ENCODE measurements around the gene TNFRSF8. TPM values are rescaled to one million over a fixed set of nuclear protein-coding genes. Genes with fewer than 3 reads are reported as not detected.

TNFRSF8 gene
- total RNA-seq, 1 experiment from 2014 or later, result 2.9 TPM

GRCh38 chr1:12019858-12020509 lies 43.1 kb upstream of the TNFRSF8 start:
- Histone ChIP-seq H3K14ac (ENCODE audit: insufficient read depth, low read length) (no peak overlapping the region), H2AFZ (ENCODE audit: low read length) (no peak overlapping the region), H3K4me1 (ENCODE audit: insufficient read depth, low read length) (no peaks in the 10 kb centered on the region), H3K4ac (ENCODE audit: low read depth, low read length) (no peak overlapping the region), H4K91ac (ENCODE audit: insufficient read length, low read depth, low read length) (no peak overlapping the region), H3K23ac (ENCODE audit: insufficient read length, low read depth, low read length) (no peak overlapping the region), H3K9me3 (ENCODE audit: control insufficient read depth, low read depth, low read length) (no peaks in the 10 kb centered on the region), H2BK120ac (ENCODE audit: low read depth, low read length, poor library complexity, severe bottlenecking) (no peak overlapping the region), H2AK5ac (ENCODE audit: insufficient read length, low read length) (no peak overlapping the region), H4K5ac (ENCODE audit: insufficient read length, low read depth, low read length) (no peak overlapping the region), H3K79me2 (ENCODE audit: insufficient read depth, low read length) (peaks cover 5% of the 10 kb centered on the region; the same call in 1 of the 2 replicates), H3T11ph (ENCODE audit: low read length) (no peak overlapping the region), H3K18ac (ENCODE audit: insufficient read length, low read depth, low read length) (peak overlapping the region; percentile 54), H2BK12ac (ENCODE audit: insufficient read length, low read depth, low read length) (no peak overlapping the region), H3K23me2 (ENCODE audit: insufficient read length, low read depth, low read length, poor library complexity, severe bottlenecking) (peaks cover 5% of the 10 kb centered on the region), H2BK20ac (ENCODE audit: low read depth, low read length, poor library complexity, severe bottlenecking) (no peak overlapping the region), H4K8ac (replicated peaks; ENCODE audit: insufficient read length, low read depth, low read length) (no peak overlapping the region), H2BK5ac (ENCODE audit: insufficient read length, low read length) (no peak overlapping the region), H3K4me2 (ENCODE audit: insufficient read depth, insufficient read length, low read length) (peak overlapping the region; percentile 75), H3K56ac (ENCODE audit: insufficient read length, low read depth, low read length) (no peak overlapping the region), H4K20me1 (ENCODE audit: control insufficient read depth, insufficient read depth, insufficient read length) (no peaks in the 10 kb centered on the region), H3K27ac (ENCODE audit: insufficient read length, low read depth, low read length) (no peak overlapping the region), H3K27me3 (ENCODE audit: insufficient read depth, low read length) (no peaks in the 10 kb centered on the region), H3K9ac (ENCODE audit: extremely low read depth, insufficient read length, low read length) (peak overlapping the region; percentile 32), H2BK15ac (ENCODE audit: low read depth, low read length) (no peak overlapping the region), H3K79me1 (ENCODE audit: insufficient read depth, low read depth, low read length, poor library complexity, severe bottlenecking) (peaks cover 6% of the 10 kb centered on the region)
- Mint-ChIP-seq H3K4me3 (peak overlapping the region; percentile 86 to 91), H3K36me3 (ENCODE audit: insufficient read depth in 1 of 3, low read depth in 3 of 3) (peaks cover 18 to 32% (median 30%) of the 10 kb centered on the region in 3 experiments; a peak in 6 of 7 replicates), H3K9me3 (no peaks in the 10 kb centered on the region), H3K27ac (peak overlapping the region; percentile 68 to 95 (median 79); a peak in 5 of 7 replicates), H3K4me1 (peaks cover 4 to 5% of the 10 kb centered on the region in 2 experiments; a peak in 1 of 4 replicates), H3K27me3 (ENCODE audit: low read depth) (no peaks in the 10 kb centered on the region)
- no peak for DNase-seq
- no CpG with 5 or more reads among the region's 12 CpGs for WGBS (ENCODE audit: extremely low coverage, insufficient read length, low lambda C conversion rate)
- TF ChIP-seq CTCF (conservative IDR thresholded peaks at IDR 0.05), result no peak
